ENCODE results near the gene EBI3.

DNA sequence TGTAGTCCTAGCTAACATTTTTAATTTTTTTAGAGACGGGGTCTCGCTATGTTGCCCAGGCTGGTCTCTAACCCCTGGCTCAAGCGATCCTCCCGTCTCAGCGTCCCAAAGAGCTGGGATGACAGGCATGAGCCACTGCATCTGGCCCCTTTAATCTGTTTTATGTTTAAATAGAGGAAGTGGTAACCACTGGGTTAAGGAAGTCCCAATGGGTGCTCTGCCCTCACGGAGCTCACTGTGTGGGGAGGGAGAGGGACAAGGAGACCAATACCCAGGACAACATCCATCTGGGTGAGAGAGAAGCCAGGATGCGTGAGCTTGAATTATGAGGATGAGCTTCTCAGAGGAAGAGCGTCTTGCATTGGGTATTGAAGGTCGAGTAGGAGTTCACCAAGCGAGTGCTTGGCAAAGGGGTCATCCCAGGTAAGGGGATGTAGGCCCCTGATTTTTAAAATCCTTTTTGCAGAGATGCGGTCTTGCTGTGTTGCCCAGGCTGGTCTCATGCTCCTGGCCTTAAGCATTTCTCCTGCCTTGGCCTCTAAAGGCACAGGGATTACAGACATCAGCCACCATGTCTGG lies 31.4 kb downstream of the EBI3 start:
- TF ChIP-seq, protein P1, sequence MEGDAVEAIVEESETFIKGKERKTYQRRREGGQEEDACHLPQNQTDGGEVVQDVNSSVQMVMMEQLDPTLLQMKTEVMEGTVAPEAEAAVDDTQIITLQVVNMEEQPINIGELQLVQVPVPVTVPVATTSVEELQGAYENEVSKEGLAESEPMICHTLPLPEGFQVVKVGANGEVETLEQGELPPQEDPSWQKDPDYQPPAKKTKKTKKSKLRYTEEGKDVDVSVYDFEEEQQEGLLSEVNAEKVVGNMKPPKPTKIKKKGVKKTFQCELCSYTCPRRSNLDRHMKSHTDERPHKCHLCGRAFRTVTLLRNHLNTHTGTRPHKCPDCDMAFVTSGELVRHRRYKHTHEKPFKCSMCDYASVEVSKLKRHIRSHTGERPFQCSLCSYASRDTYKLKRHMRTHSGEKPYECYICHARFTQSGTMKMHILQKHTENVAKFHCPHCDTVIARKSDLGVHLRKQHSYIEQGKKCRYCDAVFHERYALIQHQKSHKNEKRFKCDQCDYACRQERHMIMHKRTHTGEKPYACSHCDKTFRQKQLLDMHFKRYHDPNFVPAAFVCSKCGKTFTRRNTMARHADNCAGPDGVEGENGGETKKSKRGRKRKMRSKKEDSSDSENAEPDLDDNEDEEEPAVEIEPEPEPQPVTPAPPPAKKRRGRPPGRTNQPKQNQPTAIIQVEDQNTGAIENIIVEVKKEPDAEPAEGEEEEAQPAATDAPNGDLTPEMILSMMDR (IDR thresholded peaks at IDR 0.05), result no peak
- no peak for TF ChIP-seq POLR2AphosphoS5 (IDR thresholded peaks at IDR 0.05)
